HG03521 (cell line): ENCODE data around the gene HIBCH.

Experiments
- ATAC-seq: cut with Tn5 transposase; IDR thresholded peaks from one replicate; pipeline ENCODE4 v1.9.1; 2021; ENCODE audit warnings: mild to moderate bottlenecking, moderate library complexity; ENCODE audit not compliant: unreplicated experiment

The HIBCH gene

DNA sequence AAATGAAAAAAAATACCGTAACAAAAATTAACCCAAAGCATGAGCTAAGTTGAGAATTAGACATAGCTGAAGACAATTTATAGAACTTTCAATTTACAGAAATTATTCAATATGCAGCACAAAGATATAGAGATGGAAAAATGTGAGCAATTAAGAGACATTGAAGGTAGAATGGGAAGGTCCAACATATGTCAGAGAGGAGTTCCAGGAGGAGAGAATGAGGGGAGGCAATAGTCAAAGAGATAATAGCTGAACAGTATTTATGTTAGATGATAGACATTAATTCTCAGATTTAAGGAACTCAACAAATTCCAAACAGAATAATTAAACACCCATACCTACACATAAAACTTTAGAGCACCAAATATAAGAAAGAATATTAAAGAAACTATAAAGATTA is 154.1 kb downstream of the HIBCH start:
- ATAC-seq, result no peak

DNA sequence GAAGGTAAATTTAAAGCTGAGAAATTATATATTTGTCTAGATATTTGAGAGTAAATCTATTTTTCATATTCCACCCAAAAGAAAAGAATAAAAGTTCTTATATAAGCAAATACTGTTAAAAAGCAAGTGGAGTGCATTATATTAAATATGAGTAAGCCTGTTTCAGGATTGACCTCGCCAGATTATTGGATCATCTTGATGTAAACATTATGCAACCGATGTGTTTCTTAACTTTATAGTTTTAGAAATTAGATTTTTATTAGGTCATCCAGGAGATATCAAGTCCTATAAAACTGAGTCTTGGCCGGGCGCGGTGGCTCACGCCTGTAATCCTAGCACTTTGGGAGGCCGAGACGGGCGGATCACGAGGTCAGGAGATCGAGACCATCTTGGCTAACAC is 156.8 kb downstream of the HIBCH start:
- ATAC-seq, result no peak

DNA sequence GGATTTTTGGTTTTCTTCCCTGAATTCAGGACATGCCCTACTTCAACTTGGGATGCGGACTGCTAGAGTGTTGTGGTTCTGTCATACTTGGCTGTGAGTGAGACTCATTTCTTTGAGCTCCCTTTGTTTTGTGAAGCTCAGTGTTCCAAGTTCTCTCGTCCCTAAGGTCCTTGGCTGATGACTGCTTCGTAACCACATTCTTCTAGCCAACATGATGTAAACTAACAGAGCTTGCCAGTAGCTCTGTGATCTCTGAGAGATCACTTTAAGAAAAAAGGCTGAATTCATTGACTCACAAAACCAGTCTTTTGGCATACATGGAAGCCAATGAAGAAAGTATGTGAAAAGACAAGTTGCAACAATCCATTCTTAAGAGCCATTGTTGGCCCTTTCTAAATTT is 160.2 kb downstream of the HIBCH start:
- no peak for ATAC-seq

DNA sequence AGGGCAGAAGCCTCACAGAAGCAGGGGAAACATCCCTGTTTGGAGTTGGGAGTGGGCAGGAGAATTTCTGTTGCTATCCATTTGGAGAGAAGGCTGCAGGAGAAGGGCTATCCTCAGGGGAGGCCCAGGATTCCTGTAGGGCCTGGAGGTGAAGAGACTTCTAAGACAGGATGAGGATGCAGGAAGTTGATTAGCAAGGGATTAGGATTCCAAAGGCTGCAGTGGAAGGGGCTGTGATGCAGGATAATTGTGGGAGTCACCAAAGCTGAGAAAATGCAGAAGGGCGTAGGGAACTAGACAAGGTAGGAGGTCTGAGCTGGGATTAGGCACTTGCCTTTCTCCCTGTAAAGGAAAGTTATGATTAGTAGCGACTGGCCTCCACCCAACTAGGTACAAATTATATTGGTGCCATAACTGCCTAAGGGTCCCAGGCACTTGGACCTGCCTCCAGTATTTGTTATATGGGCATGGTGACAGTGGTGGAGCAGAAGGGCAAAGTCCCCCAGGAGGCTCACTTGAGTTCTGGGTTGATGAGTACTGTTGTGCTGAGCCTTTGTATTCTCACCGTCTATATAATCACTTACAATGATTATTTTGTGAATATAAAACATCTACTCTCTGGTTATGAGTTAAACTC is 160.7 kb downstream of the HIBCH start:
- no peak for ATAC-seq

DNA sequence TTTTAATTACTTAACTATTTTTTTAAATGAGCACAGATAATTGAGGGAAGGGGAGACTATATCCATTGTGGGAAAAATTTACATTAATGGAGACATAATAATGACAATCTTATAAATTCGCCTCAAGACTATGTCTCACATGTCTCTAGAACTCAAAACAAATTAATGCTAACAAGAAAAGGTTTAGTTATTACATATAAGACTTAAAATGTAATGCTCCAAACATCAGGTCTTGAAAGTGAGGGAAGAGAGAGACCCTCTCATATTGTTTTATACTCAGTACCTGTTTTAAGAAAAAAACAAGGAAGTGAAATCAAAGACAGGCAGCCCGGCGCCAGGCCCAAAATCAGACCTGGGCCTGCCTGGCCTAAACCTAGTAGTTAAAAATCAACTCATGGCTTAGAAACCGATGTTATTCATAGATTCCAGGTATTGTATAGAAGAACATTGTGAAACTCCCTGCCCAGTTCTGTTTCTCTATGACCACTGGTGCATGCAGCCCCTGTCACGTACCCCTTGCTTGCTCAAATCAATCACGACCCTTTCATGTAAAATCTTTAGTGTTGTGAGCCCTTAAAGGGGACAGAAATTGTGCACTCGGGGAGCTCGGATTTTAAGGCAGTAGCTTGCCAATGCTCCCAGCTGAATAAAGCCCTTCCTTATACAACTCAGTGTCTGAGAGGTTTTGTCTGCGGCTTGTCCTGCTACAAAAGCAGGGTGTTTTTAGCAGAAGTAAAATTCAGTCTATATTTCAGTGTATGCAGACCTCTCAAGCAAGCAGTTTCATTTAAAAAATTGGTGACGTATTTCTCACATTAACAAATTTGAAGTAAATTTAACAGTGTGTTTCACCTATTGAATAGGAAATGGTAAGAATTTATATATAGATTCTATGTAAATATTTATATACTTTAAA is 161.8 kb downstream of the HIBCH start:
- ATAC-seq, result peak; percentile 42

DNA sequence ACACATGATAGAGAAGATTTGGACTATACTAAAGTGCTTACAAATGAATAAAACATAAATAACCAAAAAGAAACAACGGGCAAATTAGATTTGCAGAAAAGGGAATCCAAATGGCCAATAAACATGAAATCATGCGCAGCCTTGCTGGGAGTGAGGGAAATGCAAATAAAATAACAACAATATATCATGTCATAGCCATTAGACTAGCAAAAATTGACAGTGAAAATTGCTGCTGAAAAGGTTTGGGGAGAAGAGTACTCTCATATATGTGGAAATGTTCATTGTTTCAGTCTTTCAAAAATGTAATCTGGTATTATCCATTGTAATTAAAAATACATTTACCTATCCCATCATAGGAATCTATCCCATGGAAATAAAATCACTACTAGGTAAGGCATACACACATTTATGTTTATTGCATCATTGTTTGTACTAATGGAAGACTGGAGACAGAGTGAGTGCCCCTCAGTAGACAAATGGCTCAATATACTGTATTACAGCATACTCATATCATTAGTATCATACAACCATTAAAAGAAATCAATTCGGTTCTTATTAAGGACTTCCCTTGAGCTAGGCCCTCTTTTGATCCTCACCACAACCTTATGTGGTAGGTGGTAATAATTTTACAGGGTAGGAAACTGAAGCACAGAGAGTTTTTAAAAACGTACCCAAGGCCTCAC is 163.0 kb downstream of the HIBCH start:
- no peak for ATAC-seq
